HG03442 (cell line): Measurements from ENCODE around the gene GSDMA.
A peak's percentile ranks its signal among the peaks of the same experiment; 100 is the strongest.

Source experiments
- ATAC-seq: cut with Tn5 transposase; IDR thresholded peaks from one replicate; pipeline ENCODE4 v1.9.1; 2021; ENCODE audit warnings: mild to moderate bottlenecking, moderate library complexity; ENCODE audit not compliant: unreplicated experiment

Gene GSDMA

DNA sequence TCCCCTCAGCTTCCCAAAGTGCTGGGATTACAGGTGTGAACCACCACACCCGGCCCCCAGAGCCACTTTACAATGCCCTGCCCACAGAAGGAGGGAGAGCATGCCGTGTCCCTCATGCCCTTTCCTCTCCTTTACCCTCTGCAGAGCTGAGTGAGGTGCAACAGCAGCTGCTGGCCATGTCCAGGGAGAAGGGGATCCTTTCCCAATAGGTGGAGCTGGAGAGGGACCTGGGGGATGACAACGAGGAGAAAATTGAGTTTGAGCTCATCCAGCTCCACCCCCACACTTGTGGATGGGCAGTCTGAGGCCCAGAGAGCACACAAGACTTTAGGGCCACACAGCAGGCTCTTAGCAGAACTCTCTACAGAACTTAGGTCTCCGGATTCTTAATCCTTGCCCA is 7.9 kb upstream of the GSDMA start:
- ATAC-seq = no peak

DNA sequence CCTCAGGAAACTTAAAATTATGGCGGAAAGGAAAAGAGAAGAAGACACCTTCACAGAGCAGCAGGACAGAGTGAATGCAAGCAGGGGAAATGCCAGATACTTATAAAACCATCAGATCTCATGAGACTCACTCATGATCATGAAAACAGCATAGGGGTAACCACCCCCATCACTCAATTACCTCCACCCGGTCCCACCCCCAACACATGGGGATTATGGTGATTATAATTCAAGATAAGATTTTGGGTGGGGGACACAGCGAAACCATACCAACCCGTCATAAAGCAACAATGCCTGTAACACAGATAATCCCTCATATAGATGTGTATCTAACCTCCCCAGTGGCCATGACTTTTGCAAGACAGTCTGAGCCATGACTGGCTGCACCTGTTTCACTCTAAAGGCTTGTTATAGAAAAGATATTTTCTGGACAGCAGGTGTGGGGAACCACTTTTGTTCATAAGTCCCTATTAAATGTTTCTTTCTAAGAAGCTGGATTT is 7.0 kb upstream of the GSDMA start:
- no peak for ATAC-seq

DNA sequence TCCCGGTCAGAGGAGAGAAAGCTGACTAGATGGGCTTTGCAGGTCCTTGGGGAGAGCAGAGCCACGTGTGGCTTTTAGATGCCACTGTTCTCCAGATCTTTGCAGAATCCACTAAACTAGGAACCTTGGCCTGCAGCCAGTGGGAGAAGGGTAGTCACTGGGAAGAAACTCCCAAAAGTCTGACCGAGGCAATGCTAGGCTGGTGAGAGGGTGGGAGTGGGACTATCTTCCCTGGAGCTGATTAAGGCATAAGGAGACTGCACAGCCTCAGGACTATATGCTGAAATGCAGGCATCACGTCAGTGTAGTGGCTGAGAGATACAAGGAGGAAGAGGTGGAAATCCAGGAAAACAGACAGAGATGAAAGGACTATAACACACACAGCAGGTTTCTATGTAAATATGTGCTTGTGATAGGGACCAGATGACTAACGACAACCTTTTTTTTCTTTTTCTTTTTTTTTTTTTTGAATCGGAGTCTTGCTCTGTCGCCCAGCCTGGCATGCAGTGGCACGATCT is 2.2 kb upstream of the GSDMA start:
- ATAC-seq = no peak

DNA sequence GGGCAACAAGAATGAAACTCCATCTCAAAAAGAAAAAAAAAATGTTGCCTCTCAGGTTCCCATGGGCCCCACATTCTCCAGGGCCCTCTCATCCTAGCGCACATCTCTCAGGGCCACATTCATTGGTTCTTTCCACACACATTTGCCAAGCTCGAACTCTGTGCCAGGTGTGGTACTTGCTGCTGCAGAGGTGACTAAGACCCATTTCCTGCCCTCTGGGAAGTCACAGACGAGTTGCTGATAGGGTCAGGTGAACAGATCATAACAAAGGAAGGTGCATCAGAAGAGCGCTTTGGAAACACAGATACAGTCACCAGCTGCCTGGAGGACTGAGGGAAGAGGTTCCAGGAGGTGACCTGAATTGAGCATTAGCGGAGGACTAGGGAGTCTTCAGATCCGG is 1.0 kb downstream of the GSDMA start:
- no peak for ATAC-seq

DNA sequence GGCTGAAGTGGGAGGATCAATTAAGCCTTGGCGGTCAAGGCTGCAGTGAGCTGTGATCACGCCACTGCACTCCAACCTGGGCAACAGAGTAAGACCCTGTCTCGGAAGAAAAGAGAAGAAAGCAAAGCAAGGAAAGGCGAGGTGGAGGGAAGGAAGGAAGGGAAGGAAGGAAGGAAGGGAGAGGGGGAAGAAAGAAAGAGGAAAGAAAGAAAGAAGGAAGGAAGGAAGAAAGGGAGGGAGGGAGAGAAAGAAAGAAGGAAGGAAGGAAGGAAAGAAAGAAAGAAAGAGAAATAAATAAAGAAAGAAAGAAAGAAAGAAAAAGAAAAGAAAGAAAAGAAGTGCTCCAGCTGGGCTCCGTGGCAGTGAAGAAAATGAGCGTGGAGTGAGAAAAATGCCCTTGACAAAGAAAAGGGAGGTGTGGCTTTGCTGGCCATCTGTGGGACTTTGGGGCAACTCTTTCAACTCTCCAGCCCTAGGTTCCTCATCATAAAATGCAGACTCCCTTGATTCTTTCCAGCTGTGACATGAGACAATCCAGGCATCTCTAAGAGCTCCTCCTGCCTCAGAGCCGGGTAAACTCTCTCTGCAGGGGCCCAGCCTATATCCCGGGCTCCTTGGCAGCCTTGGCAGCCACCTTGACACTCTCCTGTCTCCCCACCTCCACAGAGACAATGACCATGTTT is 2.4 kb downstream of the GSDMA start:
- no peak for ATAC-seq

DNA sequence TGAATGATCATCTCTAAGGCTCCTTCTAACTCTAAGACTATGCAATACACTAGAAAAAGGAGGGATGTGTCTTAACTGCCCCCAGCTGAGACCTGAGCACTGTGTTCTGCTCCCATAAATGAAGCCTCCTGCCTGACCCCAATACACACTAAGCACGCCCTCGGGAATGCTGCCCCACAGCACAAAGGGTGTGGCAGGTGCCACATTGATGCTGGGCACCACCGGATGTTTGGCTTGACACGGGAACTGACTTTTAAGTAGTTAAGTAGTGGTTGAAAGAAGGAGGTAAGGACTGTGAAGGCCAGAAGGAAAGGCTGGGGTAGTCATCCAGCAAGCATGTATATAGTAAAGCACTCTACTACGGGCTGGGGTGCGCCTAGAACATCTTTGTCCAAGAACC is 4.0 kb downstream of the GSDMA start:
- ATAC-seq = no peak

DNA sequence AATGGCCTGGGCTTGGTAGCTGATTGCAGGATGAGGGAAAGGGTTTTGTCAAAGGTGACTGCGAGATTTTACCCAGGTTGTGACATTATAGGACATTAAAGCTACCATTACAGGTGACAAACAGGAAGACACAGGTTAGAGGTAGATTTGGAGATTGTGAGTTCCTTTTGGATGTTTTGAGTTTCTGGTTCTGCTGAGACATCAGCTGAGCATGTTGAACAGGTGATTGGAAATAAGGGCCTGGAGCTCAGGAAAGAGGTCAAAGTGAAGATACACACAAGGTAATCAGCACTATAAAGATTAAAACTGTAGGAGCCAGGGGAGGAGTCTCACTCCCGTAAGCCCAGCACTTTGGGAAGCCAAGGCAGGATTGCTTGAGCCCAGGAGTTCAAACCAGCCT is 6.0 kb downstream of the GSDMA start:
- no peak for ATAC-seq

DNA sequence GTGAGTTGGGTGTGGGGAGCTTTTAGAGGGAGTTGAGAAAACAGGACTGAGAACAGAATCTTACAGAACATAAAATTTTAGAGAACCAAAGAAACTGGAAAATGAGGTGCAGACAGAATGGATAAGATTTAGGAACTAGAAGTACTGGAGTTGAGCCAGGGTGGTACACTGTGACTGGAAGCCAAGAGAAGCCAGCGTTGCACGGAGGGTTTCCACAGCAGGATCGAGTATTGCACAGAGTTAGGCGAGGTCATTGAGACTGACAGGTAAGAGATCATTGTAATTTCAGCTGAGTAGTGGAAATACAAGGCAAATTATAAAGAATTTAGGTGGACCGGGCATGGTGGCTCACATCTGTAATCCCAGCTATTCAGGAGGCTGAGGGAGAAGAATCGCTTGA is 6.6 kb downstream of the GSDMA start:
- no peak for ATAC-seq

DNA sequence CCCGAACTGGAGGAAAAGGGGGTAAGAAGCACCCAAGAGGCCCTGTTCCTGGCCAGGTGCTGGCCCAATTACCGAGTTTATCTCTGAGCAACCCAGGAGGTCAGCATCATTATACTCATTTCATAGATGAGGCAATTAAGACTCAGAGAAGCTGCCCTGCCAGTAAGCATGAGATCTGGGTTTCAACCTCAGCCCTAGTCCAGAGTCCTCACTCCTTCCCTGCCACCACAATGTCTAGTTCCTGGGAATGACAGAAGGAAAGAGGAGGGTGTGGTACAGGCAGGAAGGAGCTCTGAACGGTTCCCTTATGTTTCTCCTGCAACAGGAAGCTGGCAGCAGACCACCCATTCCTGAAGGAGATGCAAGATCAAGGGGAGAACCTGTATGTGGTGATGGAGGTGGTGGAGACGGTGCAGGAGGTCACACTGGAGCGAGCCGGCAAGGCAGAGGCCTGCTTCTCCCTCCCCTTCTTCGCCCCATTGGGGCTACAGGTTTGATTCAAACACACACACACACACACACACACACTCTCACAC is 7.4 kb downstream of the GSDMA start:
- no peak for ATAC-seq

DNA sequence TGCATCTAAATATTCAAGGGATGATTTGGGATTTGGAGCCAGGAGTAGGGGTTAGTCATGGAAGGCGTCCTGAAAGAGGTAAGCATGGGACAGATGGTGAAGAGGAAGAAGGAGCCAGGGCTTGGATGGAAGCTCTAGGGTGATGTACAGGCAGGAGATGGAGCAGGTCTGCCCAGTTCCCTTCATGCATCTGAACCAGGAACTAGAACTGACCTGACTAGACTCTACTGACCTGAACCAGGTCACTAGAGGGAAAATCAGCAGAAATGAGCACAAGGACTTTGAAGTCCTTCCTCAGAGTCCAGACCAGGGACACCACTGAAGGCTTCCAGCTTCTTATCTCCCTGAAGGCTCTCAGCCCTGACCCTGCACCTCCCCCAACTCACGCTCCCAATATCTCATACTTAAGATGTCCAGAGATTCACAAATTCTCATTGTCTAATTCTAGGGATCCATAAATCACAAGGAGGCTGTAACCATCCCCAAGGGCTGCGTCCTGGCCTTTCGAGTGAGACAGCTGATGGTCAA is 8.3 kb downstream of the GSDMA start:
- ATAC-seq = no peak

DNA sequence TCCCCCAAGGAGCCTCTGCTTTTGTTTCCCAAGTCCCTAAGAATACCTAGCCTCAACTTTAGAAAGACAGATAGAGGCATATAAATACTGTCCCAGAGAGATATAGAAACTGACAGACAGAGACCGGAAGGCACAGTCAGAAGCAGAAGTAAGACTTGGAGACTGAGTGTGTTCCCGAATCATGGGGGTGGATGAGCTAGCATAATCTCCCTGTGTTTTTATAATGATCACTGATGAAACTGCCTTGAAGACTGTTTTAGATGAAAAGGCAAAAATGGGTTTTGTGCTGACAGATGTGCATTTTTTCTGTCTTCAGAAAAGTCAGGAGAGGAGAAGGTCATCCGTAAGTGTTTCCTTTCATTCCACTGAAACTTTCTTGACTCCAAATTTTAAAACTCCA is 9.5 kb downstream of the GSDMA start:
- ATAC-seq = no peak

DNA sequence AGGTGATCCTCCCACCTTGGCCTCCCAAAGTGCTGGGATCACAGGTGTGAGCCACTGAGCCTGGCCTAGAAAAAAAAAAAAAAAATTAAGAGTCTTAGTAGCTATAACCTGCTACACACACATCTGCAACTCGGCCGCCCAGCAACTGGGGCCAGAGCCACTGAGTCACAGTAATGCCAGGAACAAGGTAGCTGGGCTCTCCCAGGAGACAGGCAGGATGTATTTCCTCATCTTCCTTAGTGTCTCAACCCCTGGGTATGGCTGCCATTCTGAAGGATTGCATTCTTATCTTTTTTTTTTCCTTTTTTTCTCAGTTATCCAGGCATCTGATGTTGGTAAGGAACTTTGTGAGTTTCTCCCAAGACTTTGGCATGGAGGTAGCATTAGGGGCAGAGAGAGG is 10.7 kb downstream of the GSDMA start:
- ATAC-seq = no peak

DNA sequence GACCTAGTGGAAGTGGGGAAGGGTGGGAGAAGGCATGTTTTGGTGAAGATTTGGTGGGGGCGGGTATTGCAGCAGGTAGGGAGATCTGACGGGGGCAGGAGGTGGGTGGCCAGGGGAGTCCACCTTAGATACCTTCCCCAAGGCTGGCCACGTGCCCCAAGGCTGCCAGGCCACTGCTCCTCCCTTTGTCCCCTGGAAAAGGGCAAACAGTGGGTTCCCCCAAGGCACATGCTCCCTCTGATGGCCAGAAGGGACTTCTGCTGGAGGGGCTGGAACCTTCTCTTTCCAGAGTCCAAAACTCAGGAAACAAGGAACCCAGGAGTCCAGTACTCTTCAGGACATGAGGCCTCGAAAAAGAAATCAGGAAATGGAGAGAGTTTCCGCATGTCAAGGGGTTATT is 11.6 kb downstream of the GSDMA start:
- no peak for ATAC-seq

DNA sequence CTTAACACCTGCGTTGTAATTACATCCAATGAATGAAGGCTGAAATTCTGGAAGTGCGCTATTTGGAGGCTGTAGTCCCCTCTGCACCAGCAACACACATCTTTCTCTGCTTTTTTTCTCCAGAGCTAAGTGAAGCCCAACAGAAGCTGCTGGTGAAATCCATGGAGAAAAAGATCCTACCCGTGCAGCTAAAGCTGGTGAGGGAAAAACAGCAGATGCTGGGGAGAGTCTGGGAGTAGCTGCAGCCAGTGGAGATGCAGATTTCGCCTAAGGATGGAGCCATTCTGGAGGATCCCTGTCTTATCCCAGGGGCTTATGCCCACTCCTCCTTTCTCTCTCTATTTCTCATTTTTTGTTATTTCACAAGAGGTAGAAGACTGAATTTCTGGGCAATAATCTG is 13.0 kb downstream of the GSDMA start:
- no peak for ATAC-seq

DNA sequence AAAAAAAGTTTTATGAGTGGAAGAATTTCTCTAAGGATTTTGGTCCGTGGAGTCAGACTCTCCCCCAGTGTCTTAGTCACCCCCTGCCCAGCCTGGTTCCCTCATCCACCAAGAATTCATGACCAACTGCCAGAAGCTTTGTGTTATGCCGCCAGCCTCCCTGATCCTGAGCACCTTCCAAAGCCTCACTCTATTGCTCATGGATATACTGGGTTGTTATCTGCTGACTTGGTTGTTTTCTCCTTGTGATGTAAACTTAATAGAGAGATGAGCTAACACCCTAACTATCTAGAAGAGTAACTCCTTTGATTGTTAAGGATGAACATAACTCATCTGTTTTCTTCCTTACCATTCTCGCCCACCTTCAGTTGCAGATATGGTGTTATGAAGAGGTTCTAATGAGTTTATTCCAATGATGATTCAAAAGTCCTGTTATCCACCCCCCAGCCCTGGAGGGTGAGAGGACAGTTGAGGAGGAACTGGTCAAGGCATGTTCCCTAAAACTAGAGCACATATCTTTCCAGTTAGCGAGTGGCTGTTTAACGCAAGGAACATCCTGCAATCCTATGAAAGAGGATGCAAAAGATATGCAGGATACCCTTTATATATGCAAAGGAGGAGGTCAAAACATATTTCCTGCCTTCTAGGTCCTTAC is 16.3 kb downstream of the GSDMA start:
- ATAC-seq = no peak

DNA sequence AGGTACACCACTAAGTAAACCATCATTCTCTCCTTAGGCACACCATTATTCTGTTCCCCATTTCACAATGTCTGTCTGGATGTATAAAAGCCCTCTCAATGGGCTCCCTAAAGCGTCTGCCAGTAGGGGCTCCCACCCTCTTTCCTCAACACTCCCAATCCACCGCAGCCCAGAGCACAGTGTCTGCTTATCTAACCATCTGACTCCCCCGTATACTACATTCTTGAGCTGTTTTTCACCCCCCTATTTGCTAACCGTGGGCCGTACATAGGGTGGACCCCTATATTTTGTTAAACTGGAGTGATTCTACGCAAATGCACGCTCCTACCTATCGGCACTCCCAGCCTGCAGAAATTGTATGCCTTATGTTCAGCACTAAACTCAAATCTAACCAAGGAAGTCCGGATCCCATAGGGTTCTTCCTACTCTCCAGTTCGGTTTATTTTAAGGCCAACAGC is 17.1 kb downstream of the GSDMA start:
- ATAC-seq = peak; percentile 9

DNA sequence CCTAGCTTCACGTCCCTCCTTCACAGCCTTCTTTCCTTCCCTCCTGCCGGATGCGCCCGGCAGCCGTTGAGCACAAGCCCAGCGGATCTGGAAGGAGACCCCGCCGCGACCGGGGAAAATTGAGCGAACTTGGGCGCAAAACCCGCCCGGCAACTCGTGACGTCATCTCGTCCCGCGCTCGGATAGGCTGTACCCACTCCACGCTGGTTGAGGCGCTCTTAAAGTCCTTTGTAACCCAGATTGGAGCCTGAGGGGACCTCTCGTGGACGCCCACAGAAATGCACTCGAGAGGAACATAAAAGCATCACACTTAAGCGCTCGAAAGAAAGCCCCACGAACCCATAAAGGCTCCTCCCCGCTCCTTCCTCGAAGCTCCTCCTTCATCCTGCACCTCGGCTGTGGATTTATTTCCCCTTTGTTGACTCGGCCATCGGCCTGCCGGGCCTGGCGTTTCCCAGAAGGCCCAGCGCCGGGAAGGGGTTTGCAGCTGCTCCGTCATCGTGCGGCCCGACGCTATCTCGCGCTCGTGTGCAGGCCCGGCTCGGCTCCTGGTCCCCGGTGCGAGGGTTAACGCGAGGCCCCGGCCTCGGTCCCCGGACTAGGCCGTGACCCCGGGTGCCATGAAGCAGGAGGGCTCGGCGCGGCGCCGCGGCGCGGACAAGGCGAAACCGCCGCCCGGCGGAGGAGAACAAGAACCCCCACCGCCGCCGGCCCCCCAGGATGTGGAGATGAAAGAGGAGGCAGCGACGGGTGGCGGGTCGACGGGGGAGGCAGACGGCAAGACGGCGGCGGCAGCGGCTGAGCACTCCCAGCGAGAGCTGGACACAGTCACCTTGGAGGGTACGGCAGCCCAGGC is 17.8 kb downstream of the GSDMA start, which contains the start of gene PSMD3:
Gene PSMD3, plus strand, starts transcription at position 457 of the 856 bp plus-strand sequence. Its CDS starts 164 bp downstream, at position 621.
- ATAC-seq = peak; percentile 90

DNA sequence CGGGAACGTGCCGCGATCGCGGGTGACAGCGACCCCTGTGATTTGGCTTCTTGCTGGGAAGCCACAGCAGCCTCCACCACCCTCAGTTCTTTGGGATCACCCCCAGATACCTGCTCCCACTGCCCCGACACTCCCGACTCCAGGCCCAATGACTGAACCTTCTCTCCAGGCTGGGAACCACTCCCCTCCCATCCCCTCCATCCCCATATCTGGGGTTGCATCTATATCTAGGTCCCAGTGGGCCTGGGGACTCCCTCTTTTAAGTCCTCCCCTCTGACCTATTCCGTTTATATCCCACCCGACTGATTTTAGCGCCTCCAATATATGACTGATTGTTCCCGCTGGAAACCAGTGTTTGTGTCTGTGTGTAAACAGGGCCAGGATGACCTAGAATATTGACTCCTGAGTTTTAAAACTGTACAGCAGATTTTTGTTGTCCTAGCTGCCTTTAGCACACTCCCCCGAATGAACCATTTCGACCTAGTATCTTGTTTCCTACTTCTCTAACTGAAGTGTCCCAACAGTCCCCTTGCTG is 18.5 kb downstream of the GSDMA start:
- no peak for ATAC-seq

DNA sequence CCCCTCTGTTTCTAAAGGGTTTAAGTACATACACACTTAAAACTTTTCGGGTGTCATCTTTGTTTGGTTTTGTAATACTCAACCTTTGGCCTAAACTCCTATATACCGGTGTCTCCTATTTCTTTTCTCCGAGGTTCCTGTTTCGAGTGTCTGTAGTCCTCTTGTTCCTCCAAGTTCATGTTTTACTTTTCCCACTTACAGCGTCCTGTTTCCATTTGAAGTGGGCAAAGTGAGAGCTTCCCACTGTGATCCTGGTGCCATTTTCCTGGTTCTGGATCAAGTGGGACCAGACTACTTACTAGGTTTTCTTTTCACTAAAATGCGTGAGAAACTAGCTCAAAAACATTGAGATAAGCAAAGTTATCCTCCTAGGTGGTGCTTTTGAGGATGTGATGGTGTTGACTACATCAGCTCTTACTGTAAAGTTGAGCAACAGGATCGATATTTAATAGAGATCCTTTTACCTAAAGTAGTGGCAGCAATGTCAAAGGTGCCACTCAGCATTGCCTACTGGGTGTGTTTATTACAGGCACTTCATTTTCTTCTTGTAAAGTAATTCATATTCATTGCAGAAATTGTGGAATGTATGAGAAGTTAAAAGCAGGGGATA is 19.1 kb downstream of the GSDMA start:
- no peak for ATAC-seq

DNA sequence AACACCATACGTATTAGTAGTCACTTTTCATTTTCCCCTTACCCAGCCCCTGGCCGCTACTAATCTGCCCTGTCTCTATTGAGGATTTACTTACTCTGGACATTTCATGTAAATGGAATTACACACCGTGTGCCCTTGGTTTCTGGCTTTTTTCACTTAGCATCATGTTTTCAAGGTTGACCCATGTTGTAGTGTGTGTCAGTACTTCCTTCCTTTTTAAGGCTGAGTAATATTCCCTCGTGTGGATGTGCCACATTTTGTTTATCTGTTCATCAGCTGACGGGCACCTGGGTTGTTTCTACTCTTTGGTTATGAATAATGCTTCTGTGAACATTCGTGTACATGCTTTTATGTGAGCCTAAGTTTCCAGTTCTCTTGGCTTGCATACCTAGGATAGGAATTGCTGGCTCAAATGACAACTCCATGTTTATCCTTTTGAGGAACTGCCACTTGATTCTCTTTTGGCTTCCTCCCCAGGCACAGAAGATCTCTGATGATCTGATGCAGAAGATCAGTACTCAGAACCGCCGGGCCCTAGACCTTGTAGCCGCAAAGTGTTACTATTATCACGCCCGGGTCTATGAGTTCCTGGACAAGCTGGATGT is 25.5 kb downstream of the GSDMA start:
- no peak for ATAC-seq
